Gastrocnemius medialis (tissue), 4 donors: Measurements from ENCODE around the gene GALK2.

ENCODE experiments used
- POLR2A ChIP-seq, 2 donors: fragments of 450-650 bp; IDR thresholded peaks; one replicate each; pipeline ENCODE4 v1.6.1; 2017; ENCODE audit warnings: antibody characterized with exemption in 2 of 2, mild to moderate bottlenecking in 2 of 2, moderate library complexity in 2 of 2
- TF ChIP-seq, protein P1 (sequence below), 5 experiments: fragments of 450-650 bp in 3 of 5; fragments of 200-600 bp in 2 of 5; sonication (generic) in 2 of 5; IDR thresholded peaks in 4 of 5; conservative IDR thresholded peaks in 1 of 5; 1 replicate in 4 of 5; 2 replicates in 1 of 5; pipeline ENCODE4 v1.5.1; 2016 to 2019; ENCODE audit warnings: antibody characterized with exemption in 5 of 5, mild to moderate bottlenecking in 3 of 5, moderate library complexity in 3 of 5

DNA sequence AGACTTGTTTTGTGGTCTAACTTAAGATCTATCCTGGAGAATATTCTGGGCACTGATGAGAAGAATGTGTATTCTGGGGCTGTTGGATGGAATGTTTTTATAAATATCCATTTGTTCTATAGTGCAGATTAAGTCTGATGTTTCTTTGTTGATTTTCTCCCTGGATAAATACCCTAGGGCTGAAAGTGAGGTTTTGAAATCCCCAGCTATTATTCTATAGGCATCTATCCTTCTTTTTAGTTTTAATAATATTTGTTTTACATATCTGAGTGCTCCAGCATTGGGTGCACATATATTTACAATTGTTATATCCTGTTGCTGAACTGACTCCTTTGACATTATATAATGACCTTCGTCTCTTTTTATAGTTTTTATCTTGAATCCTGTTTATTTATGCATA lies 42.9 kb downstream of the GALK2 start:
- TF ChIP-seq, protein P1, sequence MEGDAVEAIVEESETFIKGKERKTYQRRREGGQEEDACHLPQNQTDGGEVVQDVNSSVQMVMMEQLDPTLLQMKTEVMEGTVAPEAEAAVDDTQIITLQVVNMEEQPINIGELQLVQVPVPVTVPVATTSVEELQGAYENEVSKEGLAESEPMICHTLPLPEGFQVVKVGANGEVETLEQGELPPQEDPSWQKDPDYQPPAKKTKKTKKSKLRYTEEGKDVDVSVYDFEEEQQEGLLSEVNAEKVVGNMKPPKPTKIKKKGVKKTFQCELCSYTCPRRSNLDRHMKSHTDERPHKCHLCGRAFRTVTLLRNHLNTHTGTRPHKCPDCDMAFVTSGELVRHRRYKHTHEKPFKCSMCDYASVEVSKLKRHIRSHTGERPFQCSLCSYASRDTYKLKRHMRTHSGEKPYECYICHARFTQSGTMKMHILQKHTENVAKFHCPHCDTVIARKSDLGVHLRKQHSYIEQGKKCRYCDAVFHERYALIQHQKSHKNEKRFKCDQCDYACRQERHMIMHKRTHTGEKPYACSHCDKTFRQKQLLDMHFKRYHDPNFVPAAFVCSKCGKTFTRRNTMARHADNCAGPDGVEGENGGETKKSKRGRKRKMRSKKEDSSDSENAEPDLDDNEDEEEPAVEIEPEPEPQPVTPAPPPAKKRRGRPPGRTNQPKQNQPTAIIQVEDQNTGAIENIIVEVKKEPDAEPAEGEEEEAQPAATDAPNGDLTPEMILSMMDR (IDR thresholded peaks at IDR 0.05 in 4 of 5, conservative IDR thresholded peaks at IDR 0.05 in 1 of 5), result no peak
- TF ChIP-seq POLR2A (IDR thresholded peaks at IDR 0.05), result no peak
